Upper lobe of left lung (tissue), 6 donors: ENCODE results near the gene SPSB4. TPM values are rescaled to one million over a fixed set of nuclear protein-coding genes. Genes with fewer than 3 reads are reported as not detected.

Experiments
- ATAC-seq, 2 donors: fragments of 200-7000 bp; cut with Tn5 transposase; one replicate each; pipeline ENCODE4 v1.9.1; 2022; ENCODE audit warnings: mild to moderate bottlenecking in 2 of 2, moderate library complexity in 2 of 2; ENCODE audit not compliant: low FRiP score in 2 of 2
- DNase-seq, 2 donors: peaks; one replicate each; pipeline ENCODE4 v3.0.0-alpha.2; 2019 to 2020
- H3K27ac ChIP-seq, 4 donors: fragments of 200-600 bp; sonication (generic); one replicate each; pipeline ENCODE4 v1.5.1; 2016 to 2019
- H3K27me3 ChIP-seq, 4 donors: fragments of 200-600 bp; sonication (generic); one replicate each; pipeline ENCODE4 v1.5.1; 2017 to 2019
- H3K36me3 ChIP-seq, 4 donors: fragments of 200-600 bp; sonication (generic); one replicate each; pipeline ENCODE4 v1.5.1; 2016 to 2019
- H3K4me1 ChIP-seq, 4 donors: fragments of 200-600 bp; sonication (generic); one replicate each; pipeline ENCODE4 v1.5.1; 2018 to 2019
- H3K4me3 ChIP-seq, 4 donors: fragments of 200-600 bp; sonication (generic); one replicate each; pipeline ENCODE4 v1.5.1; 2017 to 2019; ENCODE audit warnings: mild to moderate bottlenecking in 2 of 4, moderate library complexity in 1 of 4
- H3K9me3 ChIP-seq, 4 donors: fragments of 200-600 bp; sonication (generic); one replicate each; pipeline ENCODE4 v1.5.1; 2018 to 2019
- EP300 ChIP-seq, 4 donors: sonication (generic); formaldehyde crosslinking; IDR thresholded peaks; one replicate each; pipeline ENCODE4 v1.5.1; 2017; ENCODE audit warnings: antibody characterized with exemption in 4 of 4, control low read depth in 2 of 4
- POLR2A ChIP-seq, 4 donors: fragments of 450-650 bp; IDR thresholded peaks; one replicate each; pipeline ENCODE4 v1.5.1; 2016 to 2017; ENCODE audit warnings: antibody characterized with exemption in 4 of 4, mild to moderate bottlenecking in 2 of 4
- POLR2AphosphoS5 ChIP-seq, 2 donors: sonication (generic); formaldehyde crosslinking; IDR thresholded peaks; one replicate each; pipeline ENCODE4 v1.5.1; 2017; ENCODE audit warnings: antibody characterized with exemption in 2 of 2
- WGBS, 2 donors: methylation state at CpG; one replicate each; pipeline ENCODE4 v1.1.5; 2017 to 2018; 5-methylcytosine and 5-hydroxymethylcytosine counted together
- total RNA-seq, 6 donors: library from RNA; depleted of rRNA in 4 of 6; stranded (reverse); fragments of >200 nt in 4 of 6; gene quantifications; one replicate each; pipeline versions ENCODE4 v1.1.0 to v1.2.1, GENCODE V29; 2016 to 2021
- TF ChIP-seq, protein P1 (sequence below), 6 experiments: fragments of 450-650 bp in 4 of 6; fragments of 200-600 bp in 2 of 6; sonication (generic) in 2 of 6; IDR thresholded peaks; one replicate each; pipeline ENCODE4 v1.5.1; 2016 to 2019; ENCODE audit warnings: antibody characterized with exemption in 6 of 6
- donor health status: DM: no; HTN: no; CAD: no; lungs with moderate emphysema.
- donor health status: DM: no; HTN: yes; CAD: no; lungs with severe emphysema.

The SPSB4 gene
- total RNA-seq, 6 donors from 2014 or later, result 0.29 to 4.2 (median 1.1) TPM; not detected in 1

DNA sequence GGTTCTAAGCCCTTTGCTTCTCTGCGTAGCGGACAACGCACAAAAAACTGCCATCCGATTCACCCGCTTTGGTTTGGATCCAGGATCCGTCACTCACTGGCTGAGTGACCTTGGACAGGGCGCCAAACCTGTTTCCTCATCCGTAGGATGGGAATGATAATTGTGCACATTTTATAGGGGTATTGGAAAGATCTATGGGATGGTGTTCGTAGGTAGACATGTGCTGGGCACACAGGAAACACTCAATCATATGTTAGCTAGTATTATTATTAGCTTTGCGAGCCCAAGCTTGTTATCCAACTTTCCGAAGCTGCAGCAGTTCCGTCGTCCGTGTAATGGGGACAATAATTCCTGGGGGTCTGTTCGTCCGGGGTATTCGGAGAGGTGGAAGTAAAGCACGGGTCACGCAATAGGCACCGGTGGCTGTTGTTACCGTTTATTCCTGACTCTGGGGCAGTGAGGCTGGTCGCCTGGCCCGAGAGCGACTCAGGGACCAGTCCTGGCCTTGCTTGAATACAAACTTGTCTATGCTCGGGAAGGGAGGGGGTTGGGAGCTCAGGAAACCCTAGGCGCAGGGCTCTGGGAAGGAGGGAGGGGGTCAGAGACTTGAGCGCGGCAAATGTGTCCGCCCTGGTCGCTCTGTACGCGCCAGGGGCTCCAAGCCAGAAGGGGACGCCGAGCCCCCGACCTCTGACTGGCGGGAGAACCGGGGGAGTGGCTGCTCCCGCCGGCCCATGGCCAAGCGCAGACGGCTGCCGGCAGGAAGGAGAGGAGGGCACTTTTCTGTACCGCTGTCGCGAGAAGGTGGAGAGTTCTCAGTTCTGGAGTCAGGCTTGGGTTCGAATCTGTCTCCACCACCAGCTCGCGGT is 1.3 kb downstream of the SPSB4 start:
- peaks cover 0 to 27% (median 9%) of the 10 kb centered on the region in 4 donors for H3K27me3 ChIP-seq
- peak overlapping the region in 1 of 4 donors; percentile 35 for H3K27ac ChIP-seq
- no peaks in the 10 kb centered on the region for H3K36me3 ChIP-seq
- peak overlapping the region in 3 of 4 donors; percentile 42 to 54 (median 47) for H3K4me3 ChIP-seq
- WGBS, 2 donors, result 2 to 5% methylated on average over 18 to 28 of the region's 48 CpGs
- no peak for TF ChIP-seq EP300 (IDR thresholded peaks at IDR 0.05)
- no peak for TF ChIP-seq POLR2AphosphoS5 (IDR thresholded peaks at IDR 0.05)
- no peak for TF ChIP-seq POLR2A (IDR thresholded peaks at IDR 0.05)
- TF ChIP-seq, protein P1, sequence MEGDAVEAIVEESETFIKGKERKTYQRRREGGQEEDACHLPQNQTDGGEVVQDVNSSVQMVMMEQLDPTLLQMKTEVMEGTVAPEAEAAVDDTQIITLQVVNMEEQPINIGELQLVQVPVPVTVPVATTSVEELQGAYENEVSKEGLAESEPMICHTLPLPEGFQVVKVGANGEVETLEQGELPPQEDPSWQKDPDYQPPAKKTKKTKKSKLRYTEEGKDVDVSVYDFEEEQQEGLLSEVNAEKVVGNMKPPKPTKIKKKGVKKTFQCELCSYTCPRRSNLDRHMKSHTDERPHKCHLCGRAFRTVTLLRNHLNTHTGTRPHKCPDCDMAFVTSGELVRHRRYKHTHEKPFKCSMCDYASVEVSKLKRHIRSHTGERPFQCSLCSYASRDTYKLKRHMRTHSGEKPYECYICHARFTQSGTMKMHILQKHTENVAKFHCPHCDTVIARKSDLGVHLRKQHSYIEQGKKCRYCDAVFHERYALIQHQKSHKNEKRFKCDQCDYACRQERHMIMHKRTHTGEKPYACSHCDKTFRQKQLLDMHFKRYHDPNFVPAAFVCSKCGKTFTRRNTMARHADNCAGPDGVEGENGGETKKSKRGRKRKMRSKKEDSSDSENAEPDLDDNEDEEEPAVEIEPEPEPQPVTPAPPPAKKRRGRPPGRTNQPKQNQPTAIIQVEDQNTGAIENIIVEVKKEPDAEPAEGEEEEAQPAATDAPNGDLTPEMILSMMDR (IDR thresholded peaks at IDR 0.05), result no peak
- peaks cover 12 to 27% (median 16%) of the 10 kb centered on the region in 4 donors for H3K4me1 ChIP-seq
- DNase-seq (peak in 1 of 2 donors; percentile 78), ATAC-seq (peak in 1 of 2 donors; percentile 57)
- H3K9me3 ChIP-seq, result no peaks in the 10 kb centered on the region

DNA sequence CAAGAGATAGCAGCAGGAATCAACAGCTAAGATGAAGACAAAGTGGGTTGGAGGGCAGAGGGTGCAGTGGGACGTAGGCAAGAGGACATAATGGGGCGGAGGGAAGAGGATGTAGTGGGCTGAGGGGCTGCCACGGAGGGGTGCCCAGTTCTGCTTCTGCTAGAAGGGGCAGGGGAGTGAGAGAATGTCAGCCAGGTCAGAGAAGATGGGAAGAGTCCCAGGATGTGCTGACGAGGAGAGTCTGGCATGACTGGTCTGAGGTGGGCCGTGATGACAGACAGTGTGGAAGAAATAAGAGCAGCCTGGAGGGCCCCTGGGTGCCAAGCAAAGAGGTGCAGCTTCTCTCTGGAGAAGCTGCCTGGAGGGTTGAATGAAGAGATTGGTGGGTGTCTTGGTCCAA is 4.0 kb downstream of the SPSB4 start:
- no peaks in the 10 kb centered on the region for H3K36me3 ChIP-seq
- DNase-seq, result no peak
- H3K9me3 ChIP-seq, result no peaks in the 10 kb centered on the region
- no peak overlapping the region for H3K4me3 ChIP-seq
- peaks cover 0 to 27% (median 9%) of the 10 kb centered on the region in 4 donors for H3K27me3 ChIP-seq
- ATAC-seq, result no peak
- 74 to 78% methylated on average over 5 of the region's 5 CpGs for WGBS, 2 donors
- H3K27ac ChIP-seq, result no peak overlapping the region
- peaks cover 12 to 27% (median 16%) of the 10 kb centered on the region in 4 donors for H3K4me1 ChIP-seq
- no peak for TF ChIP-seq POLR2A (IDR thresholded peaks at IDR 0.05)
- TF ChIP-seq POLR2AphosphoS5 (IDR thresholded peaks at IDR 0.05), result no peak
- no peak for TF ChIP-seq EP300 (IDR thresholded peaks at IDR 0.05)
- TF ChIP-seq, protein P1 (IDR thresholded peaks at IDR 0.05), result no peak

DNA sequence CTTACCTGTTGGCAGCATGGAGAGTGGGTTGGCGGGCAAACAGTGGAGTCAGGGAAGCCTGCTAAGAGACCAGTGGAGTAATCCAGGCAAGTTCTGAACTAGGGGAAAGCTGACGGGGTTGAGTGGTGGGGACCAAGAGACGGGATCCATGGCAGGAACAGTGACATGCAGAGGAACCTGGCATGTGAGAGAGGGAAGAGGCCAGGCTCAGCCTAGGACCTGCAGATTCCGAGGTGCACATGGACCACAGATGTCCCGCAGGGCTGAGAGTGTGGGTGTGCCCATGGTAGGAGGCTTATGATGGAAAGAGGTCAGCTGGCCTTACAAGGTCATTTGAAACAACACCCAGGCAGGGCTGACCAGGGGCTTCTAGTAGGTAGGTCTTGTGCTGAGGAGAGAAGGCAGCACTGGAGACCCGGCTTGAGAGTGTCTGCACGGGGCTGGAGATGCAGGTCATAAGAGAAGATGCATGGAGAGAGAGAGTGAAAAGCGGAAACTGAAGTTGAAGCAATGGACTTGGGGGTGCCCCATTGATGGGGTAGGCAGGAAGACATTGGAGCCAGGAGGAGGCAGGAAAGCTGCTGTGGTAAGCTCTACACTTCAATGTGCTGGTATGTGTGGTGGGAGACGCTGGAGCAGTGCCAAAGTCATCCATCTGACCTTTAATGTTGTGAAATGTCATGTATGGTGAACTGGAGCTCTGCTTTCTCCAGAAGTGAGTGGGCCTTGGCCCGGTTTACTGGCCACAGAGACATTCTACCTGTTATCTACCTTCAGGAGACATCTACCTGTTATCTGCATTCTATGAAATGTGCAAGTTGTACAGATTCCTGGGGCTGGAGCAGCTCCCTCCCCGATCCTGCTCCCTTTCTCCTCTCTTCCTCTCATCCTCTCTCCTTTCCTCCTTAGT is 4.6 kb downstream of the SPSB4 start:
- H3K36me3 ChIP-seq, result no peaks in the 10 kb centered on the region
- H3K27ac ChIP-seq, result no peak overlapping the region
- H3K27me3 ChIP-seq, result peaks cover 0 to 22% (median 9%) of the 10 kb centered on the region in 4 donors
- DNase-seq (no peak), ATAC-seq (no peak)
- no peak for TF ChIP-seq POLR2AphosphoS5 (IDR thresholded peaks at IDR 0.05)
- TF ChIP-seq, protein P1 (IDR thresholded peaks at IDR 0.05), result no peak
- no peak for TF ChIP-seq POLR2A (IDR thresholded peaks at IDR 0.05)
- no peak for TF ChIP-seq EP300 (IDR thresholded peaks at IDR 0.05)
- peaks cover 8 to 22% (median 12%) of the 10 kb centered on the region in 4 donors for H3K4me1 ChIP-seq
- WGBS, 2 donors, result 83 to 86% methylated on average over 11 of the region's 11 CpGs
- H3K9me3 ChIP-seq, result no peaks in the 10 kb centered on the region
- no peak overlapping the region for H3K4me3 ChIP-seq

DNA sequence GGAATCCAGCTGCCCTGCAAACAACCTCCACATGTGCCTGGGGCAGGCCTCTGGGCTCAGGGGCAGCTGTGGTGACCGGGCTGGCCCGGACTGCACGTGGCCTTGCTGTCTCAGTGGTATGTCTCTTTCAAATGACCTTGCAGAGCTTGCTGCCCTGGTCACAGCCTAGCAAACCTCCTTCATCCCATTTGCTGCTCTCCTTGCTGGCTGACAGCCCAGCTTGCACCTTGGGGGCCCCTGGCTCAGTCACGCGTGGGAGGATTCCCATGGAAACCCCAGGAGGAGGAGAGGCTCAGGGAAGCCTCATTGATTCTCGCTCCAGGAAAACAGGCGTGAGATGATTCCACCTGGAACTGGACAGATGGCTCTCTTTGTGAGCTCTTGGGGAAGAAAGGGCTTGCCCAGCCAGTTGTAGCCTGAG is 5.6 kb downstream of the SPSB4 start:
- Histone ChIP-seq H3K4me3 (no peak overlapping the region), H3K27me3 (peaks cover 0 to 12% (median 4%) of the 10 kb centered on the region in 4 donors), H3K4me1 (peaks cover 1 to 12% (median 3%) of the 10 kb centered on the region in 4 donors), H3K36me3 (no peaks in the 10 kb centered on the region), H3K27ac (no peak overlapping the region), H3K9me3 (no peaks in the 10 kb centered on the region)
- ATAC-seq, result no peak
- no peak for TF ChIP-seq EP300 (IDR thresholded peaks at IDR 0.05)
- no peak for TF ChIP-seq POLR2A (IDR thresholded peaks at IDR 0.05)
- TF ChIP-seq, protein P1 (IDR thresholded peaks at IDR 0.05), result no peak
- no peak for TF ChIP-seq POLR2AphosphoS5 (IDR thresholded peaks at IDR 0.05)
- peak in 1 of 2 donors; percentile 40 for DNase-seq
- WGBS, 2 donors, result 80 to 83% methylated on average over 7 of the region's 7 CpGs
